MM.1S (cell line): ENCODE measurements around the gene KYAT1.
"Not testable (repeated sequence)": the region's sequence is repeated elsewhere in the genome, so short reads cannot be mapped to it uniquely, and the experiment has no call there.

ENCODE experiments used
- DNase-seq: peaks from one replicate; pipeline ENCODE4 v3.0.0-alpha.2; 2015
- H2AFZ ChIP-seq: fragments of 300-600 bp; sonication (generic); 2 replicates; pipeline ENCODE4 v1.6.0; 2016; ENCODE audit warnings: antibody characterized with exemption, low read length
- H3F3A ChIP-seq: fragments of 300-600 bp; sonication (generic); 2 replicates; pipeline ENCODE4 v1.6.1; 2016; ENCODE audit warnings: mild to moderate bottlenecking, antibody characterized with exemption, low read length, moderate library complexity, mixed read lengths; ENCODE audit not compliant: insufficient read depth
- H3K27ac ChIP-seq: fragments of 300-600 bp; sonication (generic); 2 replicates; pipeline ENCODE4 v1.5.1; 2016; ENCODE audit warnings: mild to moderate bottlenecking, low read length
- H3K27me3 ChIP-seq: fragments of 300-600 bp; sonication (generic); replicated peaks from 2 replicates; pipeline ENCODE4 v1.6.0; 2016; ENCODE audit warnings: low read length; ENCODE audit not compliant: insufficient read depth
- H3K36me3 ChIP-seq: fragments of 300-600 bp; sonication (generic); replicated peaks from 2 replicates; pipeline ENCODE4 v1.6.1; 2016; ENCODE audit warnings: mild to moderate bottlenecking, low read length, mixed read lengths; ENCODE audit not compliant: insufficient read depth
- H3K4me1 ChIP-seq: fragments of 300-600 bp; sonication (generic); 2 replicates; pipeline ENCODE4 v1.6.1; 2016; ENCODE audit warnings: low read length, mixed read lengths
- H3K4me2 ChIP-seq: fragments of 300-600 bp; sonication (generic); 2 replicates; pipeline ENCODE4 v1.6.0; 2016; ENCODE audit warnings: low read depth, low read length
- H3K4me3 ChIP-seq: fragments of 300-600 bp; sonication (generic); 2 replicates; pipeline ENCODE4 v1.5.1; 2016; ENCODE audit warnings: low read length, mixed read lengths
- H3K79me2 ChIP-seq: fragments of 300-600 bp; sonication (generic); 2 replicates; pipeline ENCODE4 v1.6.1; 2016; ENCODE audit warnings: mixed run types, low read length, mixed read lengths
- H3K9ac ChIP-seq: fragments of 300-600 bp; sonication (generic); 2 replicates; pipeline ENCODE4 v1.6.1; 2016; ENCODE audit warnings: low read length, mixed read lengths
- H3K9me2 ChIP-seq: fragments of 300-600 bp; sonication (generic); replicated peaks from 2 replicates; pipeline ENCODE4 v1.6.1; 2016; ENCODE audit warnings: mild to moderate bottlenecking, low read length, mixed read lengths; ENCODE audit not compliant: insufficient read depth
- H3K9me3 ChIP-seq: fragments of 300-600 bp; sonication (generic); replicated peaks from 2 replicates; pipeline ENCODE4 v1.6.1; 2016; ENCODE audit warnings: mild to moderate bottlenecking, low read length, mixed read lengths; ENCODE audit not compliant: insufficient read depth
- H4K20me1 ChIP-seq: fragments of 300-600 bp; sonication (generic); 2 replicates; pipeline ENCODE4 v1.6.1; 2016; ENCODE audit warnings: mild to moderate bottlenecking, low read length, moderate library complexity, mixed read lengths; ENCODE audit not compliant: insufficient read depth
- EZH2 ChIP-seq: fragments of 300-600 bp; sonication (generic); optimal IDR thresholded peaks from 2 replicates; pipeline ENCODE3; 2017; ENCODE audit warnings: low read depth, mild to moderate bottlenecking, antibody characterized with exemption, low read length, mixed read lengths
- EZH2phosphoT487 ChIP-seq: fragments of 300-600 bp; sonication (generic); IDR thresholded peaks from 2 replicates; pipeline ENCODE4 v1.6.1; 2018; ENCODE audit warnings: antibody characterized with exemption, low read length
- TF ChIP-seq, protein P1 (sequence below): fragments of 300-600 bp; sonication (generic); IDR thresholded peaks from 2 replicates; pipeline ENCODE4 v1.5.1; 2016; ENCODE audit warnings: antibody characterized with exemption, low read length, mixed read lengths

The KYAT1 gene

DNA sequence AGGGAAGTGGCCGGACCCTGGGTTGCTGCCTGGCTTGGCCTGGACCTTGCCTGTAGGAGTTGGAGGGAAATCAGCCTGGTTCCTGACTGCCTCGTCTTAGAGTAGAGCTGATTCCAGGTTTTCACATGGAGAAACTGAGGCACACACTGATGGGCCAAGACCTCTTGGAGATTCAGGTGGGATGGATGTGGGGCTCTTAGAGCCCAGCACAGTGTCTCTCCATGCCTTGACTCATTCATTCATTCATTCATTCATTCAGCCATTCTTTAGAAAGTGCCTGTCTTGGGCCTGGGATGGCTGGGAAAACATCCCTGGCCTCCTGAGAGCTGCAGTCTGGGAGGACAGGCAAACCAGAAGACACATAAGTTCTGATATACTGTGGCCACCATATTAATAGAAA, 2.4 kb upstream of the KYAT1 start:
- no peak for DNase-seq
- no peak overlapping the region for H3K9ac ChIP-seq
- H4K20me1 ChIP-seq, result no peaks in the 10 kb centered on the region
- peaks cover 75% of the 10 kb centered on the region for H3K79me2 ChIP-seq
- H3K36me3 ChIP-seq, result no peaks in the 10 kb centered on the region
- H3K27ac ChIP-seq, result no peak overlapping the region
- peaks cover 6% of the 10 kb centered on the region for H3F3A ChIP-seq
- no peak overlapping the region for H2AFZ ChIP-seq
- no peaks in the 10 kb centered on the region for H3K9me2 ChIP-seq
- TF ChIP-seq, protein P1, sequence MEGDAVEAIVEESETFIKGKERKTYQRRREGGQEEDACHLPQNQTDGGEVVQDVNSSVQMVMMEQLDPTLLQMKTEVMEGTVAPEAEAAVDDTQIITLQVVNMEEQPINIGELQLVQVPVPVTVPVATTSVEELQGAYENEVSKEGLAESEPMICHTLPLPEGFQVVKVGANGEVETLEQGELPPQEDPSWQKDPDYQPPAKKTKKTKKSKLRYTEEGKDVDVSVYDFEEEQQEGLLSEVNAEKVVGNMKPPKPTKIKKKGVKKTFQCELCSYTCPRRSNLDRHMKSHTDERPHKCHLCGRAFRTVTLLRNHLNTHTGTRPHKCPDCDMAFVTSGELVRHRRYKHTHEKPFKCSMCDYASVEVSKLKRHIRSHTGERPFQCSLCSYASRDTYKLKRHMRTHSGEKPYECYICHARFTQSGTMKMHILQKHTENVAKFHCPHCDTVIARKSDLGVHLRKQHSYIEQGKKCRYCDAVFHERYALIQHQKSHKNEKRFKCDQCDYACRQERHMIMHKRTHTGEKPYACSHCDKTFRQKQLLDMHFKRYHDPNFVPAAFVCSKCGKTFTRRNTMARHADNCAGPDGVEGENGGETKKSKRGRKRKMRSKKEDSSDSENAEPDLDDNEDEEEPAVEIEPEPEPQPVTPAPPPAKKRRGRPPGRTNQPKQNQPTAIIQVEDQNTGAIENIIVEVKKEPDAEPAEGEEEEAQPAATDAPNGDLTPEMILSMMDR, result no peak
- TF ChIP-seq EZH2, result no peak
- no peak for TF ChIP-seq EZH2phosphoT487
- no peaks in the 10 kb centered on the region for H3K9me3 ChIP-seq
- H3K27me3 ChIP-seq, result no peaks in the 10 kb centered on the region
- peaks cover 4% of the 10 kb centered on the region; the same call in 1 of the 2 replicates for H3K4me1 ChIP-seq
- H3K4me2 ChIP-seq, result no peak overlapping the region
- H3K4me3 ChIP-seq, result no peak overlapping the region

DNA sequence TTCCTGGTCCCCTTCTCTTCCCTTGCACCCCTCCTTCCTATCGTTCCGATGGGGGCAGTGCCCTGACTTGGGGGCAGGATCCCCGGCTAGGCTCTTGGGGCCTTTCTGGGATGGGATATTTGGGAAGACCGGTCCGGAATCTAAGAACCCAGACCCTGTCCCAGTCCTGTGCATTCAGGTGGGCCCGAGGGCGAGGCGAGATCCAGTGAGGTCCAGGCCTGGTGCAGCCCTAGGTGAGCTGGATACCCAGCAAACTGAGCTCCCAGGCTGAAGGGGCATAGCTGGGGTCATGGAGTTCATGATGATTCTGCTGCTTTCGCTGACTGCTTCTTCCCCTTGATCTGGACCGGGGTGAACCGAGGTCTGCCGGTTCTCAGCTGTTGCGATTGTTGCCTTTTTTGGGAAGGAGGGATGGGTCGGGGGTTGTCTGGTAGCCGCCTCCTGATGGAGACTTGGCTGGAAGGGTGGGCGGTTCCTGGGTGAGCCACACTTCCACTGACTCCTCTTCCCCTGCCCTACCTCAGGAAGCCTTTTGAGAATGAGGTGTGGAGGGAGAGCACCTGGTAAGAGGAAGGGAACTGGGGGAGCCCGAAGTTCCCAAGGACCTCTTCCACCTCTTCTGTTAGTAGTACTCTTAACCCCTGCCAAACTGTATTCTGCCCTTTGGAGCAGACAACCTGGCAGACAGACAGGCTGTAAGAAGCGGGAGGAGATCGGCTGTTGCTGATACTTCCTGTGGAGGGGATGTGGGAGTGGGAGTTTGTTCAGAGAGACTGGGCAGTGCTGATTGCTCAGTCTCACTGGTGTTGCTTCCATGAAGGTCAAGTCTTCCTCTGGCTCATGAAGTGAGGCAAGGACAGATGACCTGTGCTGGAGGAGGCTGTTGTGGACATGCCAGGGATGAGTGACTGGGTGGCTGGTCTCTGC, 1.2 kb upstream of the KYAT1 start:
- Histone ChIP-seq H3K79me2 (peaks cover 69% of the 10 kb centered on the region), H3K27ac (peak overlapping the region; percentile 58; the same call in 1 of the 2 replicates), H3K9me3 (no peaks in the 10 kb centered on the region), H3K27me3 (no peaks in the 10 kb centered on the region), H3K36me3 (no peaks in the 10 kb centered on the region), H4K20me1 (no peaks in the 10 kb centered on the region), H3K9ac (peak overlapping the region; percentile 90), H3K4me1 (peaks cover 4% of the 10 kb centered on the region; the same call in 1 of the 2 replicates), H2AFZ (peak overlapping the region; percentile 70), H3K4me2 (peak overlapping the region; percentile 71), H3K9me2 (no peaks in the 10 kb centered on the region), H3K4me3 (peak overlapping the region; percentile 83), H3F3A (peaks cover 6% of the 10 kb centered on the region)
- TF ChIP-seq EZH2phosphoT487, result no peak
- no peak for TF ChIP-seq EZH2
- TF ChIP-seq, protein P1, result no peak
- DNase-seq, result no peak

DNA sequence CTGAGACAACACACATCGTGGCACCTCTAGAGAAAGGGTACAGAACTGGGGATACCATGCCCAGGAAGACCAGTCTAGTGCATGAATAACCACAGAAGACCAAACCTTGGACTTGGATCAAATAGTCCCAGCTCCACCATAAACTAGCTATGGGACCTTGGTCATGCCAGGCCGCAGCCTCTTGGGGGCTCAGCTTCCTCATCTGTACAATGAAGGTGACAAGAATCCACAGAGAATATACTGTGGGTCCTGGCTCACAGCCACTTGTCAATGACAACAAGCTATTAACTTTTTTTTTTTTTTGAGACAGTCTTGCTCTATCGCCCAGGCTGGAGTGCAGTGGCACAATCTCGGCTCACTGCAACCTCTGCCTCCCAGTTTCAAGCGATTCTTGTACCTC, 3.9 kb downstream of the KYAT1 start:
- H3K9ac ChIP-seq, result no peak overlapping the region
- no peak for DNase-seq
- TF ChIP-seq EZH2phosphoT487, result no peak
- no peaks in the 10 kb centered on the region for H3K9me3 ChIP-seq
- no peak overlapping the region for H3K4me2 ChIP-seq
- no peaks in the 10 kb centered on the region for H4K20me1 ChIP-seq
- no peak overlapping the region for H3K4me3 ChIP-seq
- no peak overlapping the region for H3K27ac ChIP-seq
- H3K36me3 ChIP-seq, result no peaks in the 10 kb centered on the region
- H3F3A ChIP-seq, result peaks cover 6% of the 10 kb centered on the region
- H3K27me3 ChIP-seq, result no peaks in the 10 kb centered on the region
- no peaks in the 10 kb centered on the region for H3K4me1 ChIP-seq
- H2AFZ ChIP-seq, result no peak overlapping the region
- peaks cover 32% of the 10 kb centered on the region for H3K79me2 ChIP-seq
- H3K9me2 ChIP-seq, result no peaks in the 10 kb centered on the region

DNA sequence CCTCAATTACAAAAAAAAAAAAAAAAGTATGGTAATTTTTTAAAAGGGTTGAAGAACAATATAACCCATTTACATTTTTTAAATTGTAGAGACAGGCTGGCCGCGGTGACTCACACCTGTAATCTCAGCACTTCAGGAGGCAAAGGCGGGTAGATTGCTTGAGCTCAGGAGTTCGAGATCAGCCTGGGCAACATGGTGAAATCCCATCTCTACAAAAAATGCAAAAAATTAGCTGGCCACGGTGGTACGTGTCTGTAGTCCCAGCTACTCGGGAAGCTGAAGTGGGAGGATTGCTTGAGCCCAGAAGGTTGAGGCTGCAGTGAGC, 10.8 kb downstream of the KYAT1 start:
- not testable (repeated sequence) for DNase-seq, H3K9me3 ChIP-seq, H3K4me3 ChIP-seq, H3K36me3 ChIP-seq, H3K9me2 ChIP-seq, H4K20me1 ChIP-seq, H3K9ac ChIP-seq, H3K79me2 ChIP-seq, H3F3A ChIP-seq, H3K27me3 ChIP-seq, H3K4me2 ChIP-seq, H3K27ac ChIP-seq, H2AFZ ChIP-seq, H3K4me1 ChIP-seq
